Smooth muscle cell (in vitro differentiated cells): ENCODE results near the gene OR4D9. TPM values are rescaled to one million over a fixed set of nuclear protein-coding genes. Genes with fewer than 3 reads are reported as not detected.
A peak's percentile ranks its signal among the peaks of the same experiment; 100 is the strongest.
"Not testable (repeated sequence)": the region's sequence is repeated elsewhere in the genome, so short reads cannot be mapped to it uniquely, and the experiment has no call there.

Experiments used
- DNase-seq: peaks from one replicate; lab custom pipeline; 2025; ENCODE audit not compliant: unreplicated experiment; lab: John Stamatoyannopoulos, UW
- H2AFZ ChIP-seq: fragments of 200-600 bp; sonication (generic); 2 replicates; pipeline ENCODE4 v1.6.0; 2016; ENCODE audit warnings: antibody characterized with exemption, low read depth, mild to moderate bottlenecking
- H3F3A ChIP-seq: fragments of 200-600 bp; sonication (generic); 2 replicates; pipeline ENCODE4 v1.6.0; 2017; ENCODE audit warnings: antibody characterized with exemption, low read depth
- H3K27ac ChIP-seq: fragments of 200-600 bp; sonication (generic); 2 replicates; pipeline ENCODE4 v1.5.1; 2016; ENCODE audit warnings: low read depth, mild to moderate bottlenecking
- H3K27me3 ChIP-seq: fragments of 200-600 bp; sonication (generic); 2 replicates; pipeline ENCODE4 v1.6.1; 2016; ENCODE audit warnings: low read depth, mild to moderate bottlenecking
- H3K36me3 ChIP-seq: fragments of 200-600 bp; sonication (generic); 2 replicates; pipeline ENCODE4 v1.5.1; 2016; ENCODE audit warnings: low read depth
- H3K4me1 ChIP-seq: fragments of 200-600 bp; sonication (generic); 2 replicates; pipeline ENCODE4 v1.5.1; 2016; ENCODE audit warnings: low read depth
- H3K4me2 ChIP-seq: fragments of 200-600 bp; sonication (generic); 2 replicates; pipeline ENCODE4 v1.6.0; 2016; ENCODE audit warnings: mild to moderate bottlenecking
- H3K4me3 ChIP-seq: fragments of 200-600 bp; sonication (generic); 2 replicates; pipeline ENCODE4 v1.5.1; 2016; ENCODE audit warnings: mild to moderate bottlenecking
- H3K79me2 ChIP-seq: fragments of 200-600 bp; sonication (generic); 2 replicates; pipeline ENCODE4 v1.6.0; 2016; ENCODE audit warnings: low read depth, mild to moderate bottlenecking
- H3K9ac ChIP-seq: fragments of 200-600 bp; sonication (generic); 2 replicates; pipeline ENCODE4 v1.6.0; 2016; ENCODE audit warnings: low read depth
- H3K9me3 ChIP-seq: fragments of 200-600 bp; sonication (generic); replicated peaks from 2 replicates; pipeline ENCODE4 v1.5.1; 2016; ENCODE audit warnings: low read depth
- H4K20me1 ChIP-seq: fragments of 200-600 bp; sonication (generic); 2 replicates; pipeline ENCODE4 v1.6.0; 2016; ENCODE audit warnings: low read depth
- CTCF ChIP-seq: fragments of 200-600 bp; sonication (generic); IDR thresholded peaks from 2 replicates; pipeline ENCODE4 v1.5.1; 2017; ENCODE audit warnings: borderline replicate concordance, mild to moderate bottlenecking, antibody characterized with exemption; ENCODE audit not compliant: insufficient read depth, poor library complexity, severe bottlenecking
- WGBS: methylation state at CpG from one replicate; pipeline ENCODE4 v1.1.7; 2016; ENCODE audit warnings: low lambda C conversion rate; 5-methylcytosine and 5-hydroxymethylcytosine counted together
- polyA plus RNA-seq: library from polyadenylated mRNA; unstranded; fragments of >200 nt; fragmentation: Nextera tagmentation; extraction: Ambion mirVana; gene quantifications from 2 replicates; pipeline ENCODE4 v1.2.1, GENCODE V29; 2016
- total RNA-seq: library from RNA; depleted of rRNA; stranded (reverse); fragments of >200 nt; gene quantifications from 2 replicates; pipeline ENCODE4 v1.2.3, GENCODE V29; 2014

The OR4D9 gene
- total and polyA plus RNA-seq, 2 experiments from 2014 or later: not detected

- Histone ChIP-seq H3K79me2 (no peaks in the 10 kb centered on the region), H3K4me2 (no peak overlapping the region), H3K4me3 (no peak overlapping the region), H3F3A (no peaks in the 10 kb centered on the region), H3K4me1 (peaks cover 13% of the 10 kb centered on the region), H3K9me3 (no peaks in the 10 kb centered on the region), H3K27me3 (no peaks in the 10 kb centered on the region), H3K36me3 (no peaks in the 10 kb centered on the region), H3K9ac (no peak overlapping the region), H2AFZ (peak overlapping the region; percentile 82), H4K20me1 (no peaks in the 10 kb centered on the region), H3K27ac (no peak overlapping the region)
- no peak for DNase-seq
- no peak for TF ChIP-seq CTCF
- 37% methylated on average over 7 of the region's 7 CpGs for WGBS
Measured at GRCh38 chr11:59528711-59529110, 17.4 kb downstream of the OR4D9 start.

- H2AFZ ChIP-seq: no peak overlapping the region
- H3K27me3 ChIP-seq: no peaks in the 10 kb centered on the region
- no peaks in the 10 kb centered on the region for H3K36me3 ChIP-seq
- WGBS: 91% methylated on average over 2 of the region's 2 CpGs
- H3F3A ChIP-seq: no peaks in the 10 kb centered on the region
- H3K9ac ChIP-seq: no peak overlapping the region
- no peak overlapping the region for H3K4me3 ChIP-seq
- H3K4me1 ChIP-seq: peaks cover 14% of the 10 kb centered on the region
- DNase-seq: no peak
- H3K9me3 ChIP-seq: no peaks in the 10 kb centered on the region
- H3K79me2 ChIP-seq: no peaks in the 10 kb centered on the region
- no peak for TF ChIP-seq CTCF
- H3K4me2 ChIP-seq: no peak overlapping the region
- no peaks in the 10 kb centered on the region for H4K20me1 ChIP-seq
- no peak overlapping the region for H3K27ac ChIP-seq
Measured at GRCh38 chr11:59532620-59533019, 21.3 kb downstream of the OR4D9 start.

GRCh38 chr11:59534676-59535075, 23.3 kb downstream of the OR4D9 start:
- Histone ChIP-seq H2AFZ (no peak overlapping the region), H3K9me3 (no peaks in the 10 kb centered on the region), H3K27me3 (no peaks in the 10 kb centered on the region), H3K4me1 (peaks cover 4% of the 10 kb centered on the region), H3K27ac (no peak overlapping the region), H3K4me3 (no peak overlapping the region), H3K79me2 (no peaks in the 10 kb centered on the region), H3K36me3 (no peaks in the 10 kb centered on the region), H3F3A (no peaks in the 10 kb centered on the region), H3K9ac (no peak overlapping the region), H4K20me1 (no peaks in the 10 kb centered on the region), H3K4me2 (no peak overlapping the region)
- 100% methylated on average over 1 of the region's 1 CpG for WGBS
- no peak for DNase-seq
- no peak for TF ChIP-seq CTCF

GRCh38 chr11:59542142-59542810, 30.9 kb downstream of the OR4D9 start:
- Histone ChIP-seq H3K4me2 (no peak overlapping the region), H3K79me2 (no peaks in the 10 kb centered on the region), H3K27me3 (no peaks in the 10 kb centered on the region), H3K9me3 (no peaks in the 10 kb centered on the region), H3K27ac (no peak overlapping the region), H3F3A (no peaks in the 10 kb centered on the region), H2AFZ (no peak overlapping the region), H4K20me1 (no peaks in the 10 kb centered on the region), H3K9ac (no peak overlapping the region), H3K36me3 (no peaks in the 10 kb centered on the region), H3K4me3 (no peak overlapping the region), H3K4me1 (peaks cover 4% of the 10 kb centered on the region)
- WGBS: 88% methylated on average over 3 of the region's 3 CpGs
- DNase-seq: no peak
- no peak for TF ChIP-seq CTCF

- not testable (repeated sequence) for H3K9ac ChIP-seq, DNase-seq, H3F3A ChIP-seq, H3K4me3 ChIP-seq, H3K9me3 ChIP-seq, H3K4me2 ChIP-seq, H2AFZ ChIP-seq, H4K20me1 ChIP-seq, H3K27ac ChIP-seq, H3K36me3 ChIP-seq, H3K4me1 ChIP-seq, H3K79me2 ChIP-seq, H3K27me3 ChIP-seq
- WGBS: 96% methylated on average over 3 of the region's 3 CpGs
Measured at GRCh38 chr11:59543713-59544112, 32.4 kb downstream of the OR4D9 start.
